NCI-H1105 treated with DMSO at 0.1 percent for 48 hours (cell line): ENCODE measurements around the gene EVI5.
"Not testable (repeated sequence)": the region's sequence is repeated elsewhere in the genome, so short reads cannot be mapped to it uniquely, and the experiment has no call there.

ENCODE experiments used
- DNase-seq: peaks from one replicate; lab custom pipeline; 2025; lab: John Stamatoyannopoulos, UW

Gene EVI5

DNA sequence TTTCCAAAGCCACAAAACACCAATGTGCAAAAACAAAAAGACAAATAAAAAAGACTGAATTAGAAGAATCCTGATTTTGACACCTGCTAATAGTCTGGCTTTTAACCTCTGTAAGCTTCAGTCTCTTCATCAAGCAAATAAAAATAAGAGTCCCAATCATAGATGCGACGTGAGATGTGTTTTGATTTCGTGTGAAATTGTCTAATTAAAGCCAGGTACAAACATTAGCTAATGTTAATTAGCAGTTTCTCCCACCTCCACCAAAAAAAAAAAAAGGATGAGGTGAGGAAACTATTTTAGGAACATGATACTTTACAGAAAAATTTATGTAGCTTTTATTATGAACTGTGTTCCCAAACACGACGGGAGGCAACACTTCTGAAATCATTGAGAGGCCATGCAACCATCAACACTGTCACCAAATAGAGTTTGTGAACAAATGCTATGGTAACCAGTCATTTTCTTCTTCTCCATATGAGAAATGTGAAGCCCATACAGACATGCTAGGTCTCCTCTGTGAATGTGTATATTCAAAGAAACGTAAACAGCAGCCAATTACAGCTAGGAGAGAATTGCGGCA lies 6.7 kb upstream of the EVI5 start:
- peak; percentile 66 for DNase-seq

DNA sequence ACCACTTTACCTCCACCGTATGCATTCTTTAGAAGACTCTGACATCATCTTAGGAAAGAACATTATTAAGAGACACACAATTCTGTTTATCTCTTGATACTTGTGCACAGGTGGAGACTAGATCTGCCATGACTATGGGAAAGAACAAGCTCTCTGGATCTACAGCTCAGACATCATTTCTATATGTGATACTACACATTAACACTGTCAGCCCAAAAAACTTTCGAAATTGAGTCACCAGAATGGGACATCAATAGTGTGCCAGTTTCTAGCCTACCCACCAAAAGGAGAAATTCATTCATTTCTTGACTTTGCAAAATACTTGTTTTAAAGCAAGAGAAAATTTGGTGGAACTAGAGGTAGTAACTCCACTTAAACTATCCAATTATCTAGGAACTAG lies 6.0 kb upstream of the EVI5 start:
- no peak for DNase-seq

DNA sequence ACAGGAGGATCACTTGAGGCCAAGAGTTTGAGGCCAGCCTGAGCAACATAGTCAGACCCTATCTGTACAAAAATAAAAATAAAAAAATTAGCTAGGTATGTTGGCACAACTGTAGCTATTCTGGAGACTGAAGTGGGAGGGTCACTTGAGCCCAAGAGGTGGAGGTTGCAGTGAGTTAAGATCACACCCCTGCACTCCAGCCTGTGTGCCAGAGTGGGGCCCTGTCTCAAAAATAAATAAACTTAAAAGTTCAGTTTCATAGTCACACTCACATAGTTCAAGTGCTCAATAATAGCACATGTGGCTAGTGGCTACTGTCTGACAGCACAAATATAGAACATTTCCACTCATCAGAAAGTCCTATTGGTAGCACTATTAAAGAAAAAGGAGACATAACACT lies 5.2 kb upstream of the EVI5 start:
- DNase-seq: no peak

DNA sequence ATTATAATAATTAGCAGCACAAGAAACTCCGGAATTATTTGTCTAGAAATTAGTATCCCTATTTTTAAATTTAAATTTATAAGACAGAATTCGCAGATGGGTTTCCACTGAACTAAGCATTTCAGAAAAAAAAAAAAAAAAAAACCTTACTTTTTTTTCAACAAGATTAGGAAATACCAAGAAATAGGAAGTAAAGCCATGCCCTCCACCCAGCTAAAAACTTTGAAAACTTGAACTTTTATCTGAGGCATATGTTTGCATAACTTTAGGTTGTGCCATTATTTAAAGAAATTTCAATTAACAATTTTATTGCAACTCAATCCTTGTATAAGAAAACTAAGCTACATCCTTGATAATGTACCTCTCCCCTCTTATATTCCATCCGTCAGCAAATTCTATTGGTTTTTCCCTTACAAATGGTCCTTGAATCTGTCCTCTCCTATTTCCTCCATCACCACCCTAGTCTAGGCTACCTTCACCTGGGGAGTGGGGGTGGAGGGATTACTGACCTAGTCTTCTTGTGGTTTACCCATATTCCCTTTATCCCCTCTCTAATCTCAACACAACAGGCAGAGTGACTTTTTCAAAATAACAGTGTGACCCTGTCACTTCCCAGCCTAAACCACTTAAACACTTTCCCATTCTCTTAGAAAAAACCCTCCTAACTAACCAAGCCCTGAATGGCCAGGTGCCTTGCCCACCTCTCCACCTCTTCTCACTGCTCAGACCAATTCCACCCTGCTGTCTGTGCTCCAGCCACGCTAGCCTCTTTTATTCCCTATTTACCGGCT lies 1.4 kb upstream of the EVI5 start:
- no peak for DNase-seq

DNA sequence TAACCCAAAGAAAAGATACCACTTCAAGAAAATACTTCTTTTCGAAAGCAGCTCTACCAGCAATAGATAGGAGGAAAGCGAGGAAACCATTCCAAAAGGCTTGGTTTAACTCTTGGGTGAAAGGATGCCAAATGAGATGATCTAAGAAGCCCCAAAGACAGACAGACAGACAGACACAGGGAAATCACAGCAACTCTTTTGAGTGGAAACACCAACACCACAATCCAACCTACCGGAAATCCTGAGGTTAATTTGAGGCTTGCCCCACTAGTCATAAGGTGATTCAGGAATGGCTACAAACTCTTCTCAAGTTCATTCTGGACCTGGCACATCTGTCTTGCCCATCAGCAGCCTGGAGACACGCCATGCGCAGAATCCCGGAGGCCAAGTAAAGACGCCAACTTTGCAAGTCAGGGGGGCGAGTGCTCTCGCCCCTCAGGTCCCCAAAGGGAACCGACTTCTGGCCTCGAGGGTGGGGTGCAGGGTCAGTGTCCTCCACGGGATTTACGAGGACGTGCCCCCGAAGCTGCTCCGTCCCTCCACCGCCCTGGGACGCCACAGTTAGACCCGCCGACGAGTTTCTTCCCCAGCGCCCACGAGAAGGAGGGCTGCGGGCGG lies 778 bp downstream of the EVI5 start:
- DNase-seq: no peak

DNA sequence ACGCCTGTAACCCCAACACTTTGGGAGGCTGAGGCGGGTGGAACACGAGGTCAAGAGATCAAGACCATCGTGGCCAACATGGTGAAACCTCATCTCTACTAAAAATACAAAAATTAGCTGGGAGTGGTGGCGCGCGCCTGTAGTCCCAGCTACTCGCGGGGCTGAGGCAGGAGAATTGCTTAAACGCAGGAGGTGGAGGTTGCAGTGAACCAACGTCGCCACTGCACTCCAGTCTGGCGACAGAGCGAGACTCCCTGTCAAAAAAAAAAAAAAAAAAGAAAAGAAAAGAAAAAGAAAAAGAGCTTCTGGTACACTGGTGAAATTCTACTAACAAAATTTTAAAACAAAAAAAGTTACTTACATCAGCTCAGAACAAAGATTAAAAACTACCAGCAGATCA lies 1.4 kb downstream of the EVI5 start:
- DNase-seq: not testable (repeated sequence)

DNA sequence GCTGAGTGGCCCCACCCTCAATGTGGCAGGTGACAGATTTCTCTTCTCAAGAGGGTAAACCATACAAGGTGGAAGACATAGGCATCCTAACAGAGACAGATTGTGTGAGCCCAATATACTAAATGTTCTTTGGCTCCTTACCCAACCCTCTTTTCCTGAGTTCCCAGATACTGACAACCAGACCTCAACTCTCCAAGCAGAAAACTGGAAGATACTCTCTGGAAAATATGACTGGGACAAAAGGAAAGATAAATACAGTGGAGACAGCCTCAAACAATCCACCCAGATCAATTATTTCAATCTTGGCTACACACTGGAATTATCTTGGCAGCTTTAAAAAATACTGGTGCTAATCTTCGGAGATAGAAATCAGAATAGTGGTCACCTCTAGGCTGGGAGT lies 6.5 kb downstream of the EVI5 start:
- no peak for DNase-seq

DNA sequence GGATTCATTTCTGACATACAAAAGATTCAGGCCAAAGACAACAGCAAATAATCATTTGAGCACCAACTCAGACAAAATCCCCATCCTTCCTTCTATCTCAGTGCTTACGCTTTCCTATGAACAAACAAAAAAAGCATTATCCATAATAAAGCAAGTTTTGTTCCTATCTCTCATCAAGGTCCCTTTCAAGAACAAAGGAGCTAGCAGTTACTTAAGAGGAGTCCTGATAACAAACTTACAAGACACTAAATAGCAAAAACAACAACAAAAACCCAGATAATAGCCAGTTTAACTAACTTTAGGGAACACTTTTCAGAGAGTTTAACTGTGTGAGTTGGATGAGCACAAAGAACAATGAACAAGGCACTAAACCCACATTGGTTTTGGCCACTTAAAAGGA lies 10.5 kb downstream of the EVI5 start:
- DNase-seq: no peak

DNA sequence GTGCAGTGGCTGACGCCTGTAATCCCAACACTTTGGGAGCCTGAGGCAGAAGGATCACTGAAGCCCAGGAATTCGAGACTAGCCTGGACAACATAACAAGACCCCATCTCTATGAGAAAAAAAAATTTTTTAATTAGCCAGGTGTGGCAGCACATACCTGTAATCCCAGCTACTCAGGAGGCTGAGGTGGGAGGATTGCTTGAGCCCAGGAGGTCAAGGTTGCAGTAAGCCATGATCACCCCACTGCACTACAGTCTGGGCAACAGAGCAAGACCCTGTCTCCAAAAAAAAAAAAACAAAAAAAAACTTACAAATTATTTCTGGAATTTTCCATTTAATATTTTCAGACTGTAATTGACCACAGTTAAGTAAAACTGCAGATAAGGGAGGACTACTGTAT lies 11.2 kb downstream of the EVI5 start:
- not testable (repeated sequence) for DNase-seq

DNA sequence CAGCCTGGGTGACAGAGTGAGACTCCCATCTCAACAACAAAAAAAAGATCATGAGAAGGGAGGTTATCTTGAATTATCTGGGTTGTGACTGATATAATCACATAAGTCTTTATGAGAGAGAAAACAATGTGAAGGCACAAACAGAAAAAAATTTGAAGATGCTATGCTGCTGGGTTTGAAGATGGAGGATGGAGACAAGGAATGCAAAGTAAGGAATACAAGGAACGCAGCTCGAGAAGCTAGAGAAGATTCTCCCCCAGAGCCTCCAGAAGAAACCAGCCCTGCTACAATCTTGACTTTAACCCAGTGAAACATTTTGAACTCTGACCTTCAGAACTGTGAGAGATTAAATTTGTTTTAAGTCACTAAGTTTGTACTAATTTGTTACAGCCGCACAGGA lies 15.1 kb downstream of the EVI5 start:
- DNase-seq: no peak

DNA sequence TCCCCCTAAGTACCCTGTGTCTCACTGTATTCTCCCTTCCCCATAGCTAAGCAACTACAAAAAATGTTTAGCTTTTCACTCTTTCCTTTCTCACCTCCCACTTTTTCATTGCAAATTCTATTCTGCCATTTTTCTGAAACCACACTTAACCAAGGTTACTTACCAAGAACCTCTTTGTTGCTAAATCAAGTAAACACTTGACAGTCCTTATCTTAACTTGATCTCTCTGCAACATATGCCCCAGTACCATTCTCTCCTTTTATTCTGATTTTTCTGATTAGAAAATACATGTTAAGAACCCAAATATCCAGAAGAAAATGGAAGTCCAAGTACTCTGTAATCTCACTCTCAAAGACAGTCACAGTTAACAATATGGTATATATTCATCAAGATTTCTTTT lies 16.0 kb downstream of the EVI5 start:
- DNase-seq: no peak

DNA sequence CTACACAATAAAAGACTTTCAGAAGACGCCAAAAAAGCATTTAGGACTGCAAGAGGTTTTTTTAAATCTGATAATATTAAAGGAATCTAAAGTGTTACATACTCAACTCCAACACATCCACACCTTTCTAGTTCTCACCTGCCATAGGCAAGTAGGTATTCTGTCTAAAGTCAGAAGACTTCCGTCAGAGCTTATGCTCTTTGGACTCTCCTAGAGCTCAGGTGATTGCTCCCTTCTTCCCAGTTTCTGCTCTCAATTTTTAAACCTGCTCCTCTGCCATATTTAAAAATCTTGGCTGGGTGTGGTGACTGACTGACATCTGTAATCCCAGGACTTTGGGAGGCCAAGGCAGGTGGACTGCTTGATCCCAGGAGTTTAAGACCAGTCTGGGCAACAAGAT lies 16.6 kb downstream of the EVI5 start:
- no peak for DNase-seq

DNA sequence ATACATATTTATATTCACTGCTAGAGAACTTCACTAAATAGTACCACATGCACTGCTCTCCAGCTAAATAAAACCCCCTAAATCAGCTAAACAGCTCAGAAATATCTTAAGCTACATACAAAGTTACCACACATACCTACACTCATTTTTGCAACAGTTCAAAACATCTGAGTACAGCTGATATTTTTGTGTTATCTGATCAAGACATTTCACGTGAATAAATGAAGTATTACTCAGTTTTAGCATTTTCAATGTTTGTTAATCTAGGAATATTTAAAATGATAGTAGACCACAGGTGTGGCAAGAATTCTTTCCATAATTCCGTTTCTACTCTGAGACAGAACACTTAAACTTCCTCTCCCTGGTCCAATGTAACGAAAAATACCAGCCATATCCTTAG lies 20.8 kb downstream of the EVI5 start:
- DNase-seq: no peak

DNA sequence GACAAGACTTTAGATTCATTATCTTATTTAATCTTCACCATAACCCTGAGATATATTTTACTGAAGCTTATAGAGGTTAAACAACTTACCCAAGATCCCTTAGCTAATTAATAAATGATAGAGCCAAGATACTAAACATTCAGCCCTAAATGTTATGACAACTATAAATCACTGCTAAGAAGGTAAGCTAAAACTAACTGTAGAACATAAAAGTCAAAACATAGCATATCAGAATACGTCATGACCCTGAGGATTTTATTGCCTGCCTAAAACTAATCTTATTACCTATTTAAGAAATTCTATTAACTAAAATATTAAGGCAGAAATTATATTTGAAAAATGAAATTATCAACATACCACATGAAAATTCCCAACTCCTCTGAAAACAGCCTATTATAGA lies 22.6 kb downstream of the EVI5 start:
- DNase-seq: no peak

DNA sequence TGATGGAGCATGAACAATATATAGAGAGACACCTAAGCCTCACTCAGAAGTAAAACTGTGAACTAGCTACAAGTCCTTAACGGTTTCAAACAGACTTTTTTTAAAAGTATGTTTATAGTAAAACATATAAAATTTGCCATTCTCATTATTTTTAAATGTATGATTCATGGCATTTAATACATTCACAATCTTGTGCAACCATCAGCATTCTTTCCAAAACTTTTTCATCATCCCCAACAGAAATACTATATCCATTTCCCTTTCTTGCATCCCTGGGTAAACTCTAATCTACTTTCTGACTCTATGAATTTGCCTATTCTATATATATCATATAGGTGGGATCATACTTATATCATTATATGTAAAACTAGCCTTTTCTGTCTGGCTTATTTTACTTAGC lies 25.5 kb downstream of the EVI5 start:
- DNase-seq: no peak

DNA sequence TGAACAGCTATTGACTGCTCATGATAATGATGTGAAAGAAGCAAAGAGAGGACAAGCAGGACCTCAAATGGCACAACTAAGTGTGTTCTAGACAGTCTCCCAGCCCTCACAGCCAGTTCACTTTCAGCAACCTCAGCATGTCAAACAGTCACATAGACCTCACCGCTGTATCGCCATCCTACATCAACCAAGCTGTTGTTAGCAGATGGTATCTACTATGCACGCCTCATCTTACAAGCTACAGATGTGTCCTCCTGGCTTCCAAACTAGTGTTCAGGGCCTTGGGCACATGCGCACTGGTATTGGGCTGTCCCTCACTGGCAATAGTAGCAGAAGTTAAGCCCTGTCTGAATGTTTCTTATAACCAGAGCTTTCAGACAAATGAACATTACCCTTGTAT lies 28.4 kb downstream of the EVI5 start:
- no peak for DNase-seq

DNA sequence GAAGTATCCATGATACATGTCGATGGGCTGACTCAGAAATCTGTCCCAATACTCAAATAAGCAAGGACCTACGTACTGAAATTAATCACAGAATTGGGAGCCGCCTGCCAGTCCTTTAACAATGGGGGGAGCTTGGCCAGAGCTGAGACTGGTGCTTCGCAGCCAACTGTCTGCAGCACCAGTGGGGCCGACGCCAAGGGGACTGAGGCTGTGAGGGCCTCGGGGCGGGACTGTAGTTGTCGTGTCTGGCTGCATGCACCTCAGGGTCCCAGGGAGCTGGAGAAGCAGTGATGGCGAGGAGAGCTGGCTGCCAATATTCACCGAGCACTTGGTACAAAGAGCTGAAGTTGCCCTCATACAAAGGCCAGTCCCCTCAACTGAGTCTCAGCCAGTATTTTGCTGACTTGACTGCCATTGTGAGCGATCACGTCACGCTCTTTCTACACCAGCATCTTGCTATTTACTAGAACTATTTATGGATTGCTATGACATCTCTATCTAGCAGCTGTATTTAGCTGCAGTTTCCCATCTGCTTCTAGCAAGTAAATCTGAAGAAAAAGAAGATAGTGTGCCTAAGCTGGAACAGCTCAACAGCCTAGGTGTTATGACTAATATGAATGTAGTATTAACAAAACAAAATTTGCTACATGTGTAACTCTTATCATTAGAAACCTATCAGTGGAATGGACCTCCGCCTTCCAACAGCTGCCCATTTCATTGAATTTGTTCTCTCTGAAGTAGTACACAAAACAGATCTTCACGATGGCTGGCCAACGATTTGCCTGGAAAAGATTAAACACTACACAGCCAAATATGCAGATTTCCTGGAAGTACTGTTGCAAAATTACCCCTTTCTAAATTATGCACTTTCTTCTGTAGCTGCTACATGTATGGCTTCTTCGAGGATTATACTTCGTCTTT lies 29.1 kb downstream of the EVI5 start:
- DNase-seq: no peak

DNA sequence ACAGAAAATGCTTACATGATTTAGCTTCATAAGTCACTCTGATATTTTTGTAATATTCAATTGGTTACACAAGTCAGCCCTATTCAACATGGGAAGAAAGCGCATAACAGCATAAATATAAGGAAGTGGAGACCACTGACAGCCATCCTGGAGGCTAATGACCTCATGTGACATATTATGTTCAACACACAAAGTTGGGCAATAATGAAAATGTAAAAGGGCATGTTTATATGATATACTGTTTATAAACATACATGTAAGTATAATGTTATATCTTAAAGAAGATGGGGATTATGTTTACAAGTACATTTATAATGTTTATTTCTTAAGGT lies 30.2 kb downstream of the EVI5 start:
- no peak for DNase-seq

DNA sequence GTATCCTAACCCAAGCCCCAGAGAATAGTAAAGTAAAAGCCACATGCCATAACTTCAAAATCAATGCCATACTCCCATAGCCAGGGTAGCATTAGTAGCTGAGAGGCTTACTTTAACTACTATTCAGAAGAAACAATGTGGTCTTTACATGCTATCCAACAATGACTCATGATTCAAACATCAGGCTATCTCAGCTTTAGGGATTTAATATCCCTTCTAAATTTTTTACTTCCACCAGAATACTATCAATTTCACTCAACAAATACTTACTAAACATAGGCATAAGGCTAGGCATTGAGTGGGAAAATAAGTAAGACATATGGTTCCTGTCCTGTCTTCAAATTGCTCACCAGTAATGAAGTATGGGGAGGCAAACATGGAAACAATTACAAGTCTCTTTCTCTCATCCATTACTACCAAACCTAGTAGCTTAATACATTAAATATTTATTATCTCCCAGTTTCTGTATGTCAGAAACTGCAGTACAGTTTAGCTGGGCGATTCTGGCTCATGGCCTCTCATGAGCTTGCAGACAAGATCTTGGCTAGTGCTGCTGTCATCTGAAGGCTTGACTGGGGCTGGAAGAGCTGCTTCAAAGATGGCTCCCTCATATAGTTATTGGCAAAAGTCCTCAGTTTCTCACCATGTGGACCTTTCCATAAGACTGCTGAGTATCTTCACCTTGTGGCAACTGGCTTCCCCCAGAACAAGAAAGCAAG lies 30.7 kb downstream of the EVI5 start:
- DNase-seq: no peak

DNA sequence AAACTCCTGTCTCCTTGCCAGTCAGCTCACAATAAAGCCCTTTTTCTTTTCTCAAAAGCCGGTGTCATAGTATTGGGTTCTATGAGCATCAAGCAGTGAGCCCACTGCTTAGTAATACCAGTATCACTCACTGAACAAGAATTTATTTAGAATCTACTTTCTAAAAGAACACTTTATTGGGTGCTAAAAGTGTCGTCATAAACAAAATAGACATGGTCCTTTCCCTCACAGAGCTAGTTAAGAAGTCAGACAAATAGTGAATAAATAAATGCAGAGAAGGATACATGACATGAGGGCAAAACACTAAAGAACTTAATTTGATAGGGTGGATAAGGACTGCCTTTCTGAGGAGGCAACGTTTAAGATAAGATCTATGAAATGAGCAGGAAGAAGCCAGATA lies 32.2 kb downstream of the EVI5 start:
- DNase-seq: no peak

DNA sequence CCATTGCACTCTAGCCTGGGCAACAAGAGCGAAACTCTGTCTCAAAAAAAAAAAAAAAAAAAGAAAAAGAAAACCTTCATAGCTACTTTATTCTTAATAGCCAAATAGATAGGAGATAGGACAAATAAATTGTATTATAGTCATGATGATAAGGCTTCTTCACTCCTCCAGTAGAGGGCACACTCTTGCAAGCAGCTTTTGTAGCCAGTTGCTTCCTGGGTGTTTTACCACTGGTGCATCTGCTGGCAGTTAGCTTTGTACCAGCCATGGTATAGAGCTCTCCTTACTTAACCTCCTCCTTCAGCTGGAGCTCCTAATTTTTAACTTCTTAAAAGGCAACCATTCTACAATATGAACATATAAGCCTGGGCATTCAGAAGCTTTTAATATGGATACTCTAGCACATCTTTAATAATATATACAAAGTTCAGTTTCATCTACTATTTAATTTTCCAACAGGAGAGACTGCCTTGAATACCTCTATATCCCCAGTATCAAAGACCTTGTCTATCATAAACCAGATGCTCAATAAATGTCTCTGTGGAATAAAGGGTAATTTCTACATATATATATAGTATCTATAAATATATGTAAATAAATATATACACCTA lies 35.8 kb downstream of the EVI5 start:
- DNase-seq: peak; percentile 71

DNA sequence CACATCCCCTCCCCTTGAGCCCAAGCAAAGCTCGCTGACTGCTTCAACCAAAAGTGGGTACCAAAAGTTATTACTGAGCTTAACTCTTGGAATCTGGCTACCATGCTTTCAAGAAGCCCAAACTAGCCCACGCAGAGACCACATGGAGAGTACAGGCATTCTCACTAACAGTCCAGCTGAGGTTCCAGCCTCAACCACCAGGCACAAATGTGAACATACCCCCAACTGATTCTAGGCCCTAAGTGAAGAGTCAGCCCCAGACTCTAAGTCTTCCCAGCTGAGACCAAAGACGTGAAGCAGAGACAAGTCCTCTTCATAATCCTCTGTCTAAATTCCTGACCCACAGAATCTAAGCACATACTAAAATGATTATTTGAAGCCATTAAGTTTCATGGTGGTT lies 36.8 kb downstream of the EVI5 start:
- DNase-seq: no peak
